ENCODE results near the gene LTC4S.
A peak's percentile ranks its signal among the peaks of the same experiment; 100 is the strongest.

Gene LTC4S

DNA sequence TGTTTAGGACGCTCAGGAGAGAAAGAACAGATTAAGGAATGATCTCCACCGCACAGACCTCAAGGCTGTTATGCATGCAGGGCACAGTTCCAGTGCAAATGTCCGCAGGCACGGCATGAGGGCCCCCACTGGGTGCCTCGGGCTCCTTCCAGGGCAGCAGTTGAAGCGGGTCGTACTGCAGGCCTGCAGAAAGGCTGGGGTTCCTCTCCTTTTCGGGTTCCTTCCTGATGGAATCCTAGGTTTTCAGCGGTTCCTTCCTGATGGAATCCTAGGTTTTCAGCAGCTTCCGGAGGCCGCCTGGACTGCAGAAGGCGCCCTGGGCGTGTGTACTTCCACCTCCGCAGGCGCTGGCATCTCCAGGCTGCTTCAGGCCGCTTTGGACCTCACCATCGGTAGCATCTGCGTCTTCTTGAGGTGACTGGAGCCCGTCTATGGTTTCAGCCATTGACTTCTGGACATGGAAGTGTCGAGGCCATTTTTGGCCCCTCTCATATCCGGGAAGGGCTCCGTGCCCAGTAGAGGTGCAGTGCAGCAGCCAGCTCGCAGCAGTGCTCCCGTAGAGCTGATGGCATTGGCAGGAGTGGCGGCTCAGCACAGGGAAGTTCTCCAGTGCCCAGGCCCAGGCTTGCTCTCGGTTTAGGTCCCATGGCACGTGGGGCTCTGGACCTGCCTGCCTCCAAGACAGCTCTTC is 18.5 kb downstream of the LTC4S start:
- DNase-seq = no peak

DNA sequence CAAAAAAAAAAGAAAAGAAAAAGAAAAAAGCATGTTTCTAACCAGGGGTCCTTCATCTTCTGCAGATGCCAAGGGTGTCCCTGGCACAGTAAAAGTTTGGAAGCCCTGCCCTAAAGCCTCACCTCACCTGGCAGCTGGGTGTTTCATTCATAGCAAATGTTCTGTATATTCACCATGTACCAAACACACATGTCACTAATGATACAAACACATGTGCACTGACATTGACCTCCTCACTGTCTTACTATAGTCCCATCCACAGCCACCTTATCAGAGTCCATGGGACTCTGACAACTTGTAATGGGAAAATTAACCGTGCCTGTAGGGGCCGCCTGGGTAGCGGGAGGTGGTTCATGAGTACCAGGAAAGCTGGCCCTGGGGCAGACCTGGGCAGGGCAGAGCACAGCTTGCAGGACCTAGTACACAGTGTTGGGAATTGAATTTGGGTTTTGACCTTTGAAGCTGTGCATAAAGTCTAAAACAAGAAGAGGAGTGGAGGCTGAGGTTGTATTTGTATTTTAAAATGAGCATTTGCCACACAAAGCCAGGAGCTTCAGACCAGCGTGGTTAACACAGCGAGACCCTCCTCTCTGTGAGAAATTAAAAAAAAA is 19.3 kb downstream of the LTC4S start:
- DNase-seq = no peak

DNA sequence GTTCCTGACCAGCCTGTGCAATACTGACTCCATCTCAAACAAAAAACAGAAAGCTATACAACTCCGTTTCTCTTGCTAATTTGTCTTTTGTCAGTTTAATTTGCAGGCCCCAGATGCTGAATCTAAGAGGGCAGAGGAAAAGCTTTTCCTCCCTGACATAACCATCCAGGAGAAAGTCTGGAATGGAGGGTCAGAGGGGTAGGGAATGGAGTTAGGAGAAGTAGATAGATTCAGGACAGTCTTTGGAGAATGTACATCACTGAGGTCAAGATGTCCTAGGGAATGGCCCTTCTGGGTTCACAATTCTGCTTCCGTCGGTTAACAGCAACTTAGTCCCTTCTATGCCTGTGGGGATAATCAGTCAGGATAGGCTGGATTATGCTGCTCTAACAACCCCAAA is 20.3 kb downstream of the LTC4S start:
- no peak for DNase-seq

DNA sequence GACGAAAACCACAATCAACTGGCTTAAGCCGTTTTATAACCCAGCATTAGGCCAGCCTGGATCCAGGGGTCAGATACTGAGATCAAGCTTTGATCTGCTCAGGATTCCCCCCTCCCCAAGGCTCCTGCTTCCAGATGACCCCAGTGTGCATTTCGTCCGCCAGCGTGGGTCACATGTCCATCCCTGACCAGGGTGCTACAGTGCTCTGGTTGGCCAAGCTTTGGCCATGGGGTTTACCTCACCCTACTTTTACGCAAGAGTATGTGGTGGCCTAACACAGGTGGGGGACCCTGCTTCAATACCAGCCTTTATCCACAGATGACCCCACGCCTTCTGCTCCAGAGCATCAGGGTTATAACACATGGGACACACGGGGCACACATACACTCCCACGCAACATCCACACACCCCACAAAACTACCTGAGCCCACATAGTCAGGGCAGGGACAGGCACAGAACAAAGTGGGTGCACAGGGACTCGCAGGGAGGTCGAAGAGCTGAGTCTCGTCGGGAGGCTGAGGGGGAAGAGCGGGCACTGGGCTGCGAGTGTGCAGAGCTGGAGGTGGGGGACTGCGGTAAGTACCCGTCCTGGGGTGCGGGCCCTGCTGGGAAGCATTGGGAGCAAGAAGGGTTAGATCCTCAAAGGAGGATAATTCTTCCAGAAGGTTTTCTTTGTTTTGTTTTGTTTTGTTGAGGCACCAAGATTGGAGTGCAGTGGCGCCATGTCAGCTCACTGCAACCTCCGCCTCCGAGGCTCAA is 21.9 kb downstream of the LTC4S start:
- DNase-seq = no peak

DNA sequence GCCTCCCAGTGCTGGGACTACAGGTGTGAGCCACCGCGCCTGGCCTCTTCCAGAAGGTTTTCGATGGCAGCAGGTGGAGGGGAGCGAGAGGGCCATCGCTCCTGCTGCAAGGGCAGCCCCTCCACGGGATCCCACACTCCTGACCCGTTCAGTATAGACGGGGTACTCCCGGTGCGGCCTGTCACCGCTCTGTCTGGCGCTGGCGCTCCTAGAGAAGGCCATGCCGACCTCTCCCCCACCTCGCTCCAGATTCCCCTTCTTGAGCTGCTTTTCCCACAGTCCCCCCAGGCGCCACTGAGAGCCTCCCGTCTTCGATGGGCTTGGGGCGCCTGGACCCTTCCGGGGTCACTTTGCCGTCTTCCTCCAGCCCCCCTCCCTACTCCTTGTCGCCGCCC is 22.6 kb downstream of the LTC4S start:
- DNase-seq = no peak

DNA sequence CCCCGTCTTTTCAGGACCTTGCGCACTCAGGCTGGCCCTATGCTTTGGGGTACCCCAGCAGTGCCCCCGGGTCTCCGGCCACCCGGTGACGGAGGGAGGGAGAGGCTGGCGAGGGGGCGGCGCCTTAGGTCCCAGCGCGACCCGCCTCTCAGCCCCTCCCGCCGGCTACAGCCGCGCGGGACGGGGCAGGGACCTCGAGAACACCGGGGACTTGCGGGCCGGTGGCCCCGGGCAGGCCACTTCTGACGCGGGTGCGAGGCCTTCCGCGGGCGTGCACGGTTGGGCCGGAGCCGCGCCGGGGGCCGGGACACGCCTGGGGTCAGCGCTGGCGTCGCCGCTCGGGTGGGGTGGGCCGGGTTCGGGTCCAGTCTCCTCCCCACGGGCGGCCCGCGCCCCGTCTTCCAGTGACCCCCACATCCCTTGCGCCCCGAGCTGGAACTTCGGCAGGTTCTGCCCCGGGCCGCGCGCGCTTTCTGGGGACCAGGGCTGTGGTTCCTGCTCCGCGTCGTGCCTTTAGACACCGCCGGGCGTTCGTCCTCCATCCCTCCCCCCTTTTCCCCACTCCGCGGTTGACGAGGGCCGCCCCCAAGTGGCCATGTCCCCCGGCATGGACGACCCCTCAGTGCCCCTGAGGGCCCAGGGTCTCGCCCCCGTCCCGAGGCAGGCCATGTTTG is 23.1 kb downstream of the LTC4S start:
- DNase-seq = peak; percentile 52

DNA sequence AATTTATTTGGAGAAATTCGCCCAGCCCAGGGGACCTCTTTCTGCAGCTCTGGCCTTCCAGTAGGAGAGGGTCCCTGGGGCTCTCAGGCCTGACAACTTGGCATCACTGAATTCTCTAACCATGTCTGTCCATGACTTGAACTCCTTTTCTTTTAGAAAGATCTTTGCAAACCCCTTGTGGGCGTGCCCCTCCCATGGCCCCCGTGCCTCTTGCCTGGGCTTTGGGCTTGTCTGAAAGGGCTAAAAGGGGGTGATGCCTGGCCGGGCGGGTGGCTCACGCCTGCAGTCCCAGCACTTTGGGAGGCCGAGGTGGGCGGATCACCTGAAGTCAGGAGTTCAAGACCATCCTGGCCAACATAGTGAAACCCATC is 23.7 kb downstream of the LTC4S start:
- DNase-seq = no peak

DNA sequence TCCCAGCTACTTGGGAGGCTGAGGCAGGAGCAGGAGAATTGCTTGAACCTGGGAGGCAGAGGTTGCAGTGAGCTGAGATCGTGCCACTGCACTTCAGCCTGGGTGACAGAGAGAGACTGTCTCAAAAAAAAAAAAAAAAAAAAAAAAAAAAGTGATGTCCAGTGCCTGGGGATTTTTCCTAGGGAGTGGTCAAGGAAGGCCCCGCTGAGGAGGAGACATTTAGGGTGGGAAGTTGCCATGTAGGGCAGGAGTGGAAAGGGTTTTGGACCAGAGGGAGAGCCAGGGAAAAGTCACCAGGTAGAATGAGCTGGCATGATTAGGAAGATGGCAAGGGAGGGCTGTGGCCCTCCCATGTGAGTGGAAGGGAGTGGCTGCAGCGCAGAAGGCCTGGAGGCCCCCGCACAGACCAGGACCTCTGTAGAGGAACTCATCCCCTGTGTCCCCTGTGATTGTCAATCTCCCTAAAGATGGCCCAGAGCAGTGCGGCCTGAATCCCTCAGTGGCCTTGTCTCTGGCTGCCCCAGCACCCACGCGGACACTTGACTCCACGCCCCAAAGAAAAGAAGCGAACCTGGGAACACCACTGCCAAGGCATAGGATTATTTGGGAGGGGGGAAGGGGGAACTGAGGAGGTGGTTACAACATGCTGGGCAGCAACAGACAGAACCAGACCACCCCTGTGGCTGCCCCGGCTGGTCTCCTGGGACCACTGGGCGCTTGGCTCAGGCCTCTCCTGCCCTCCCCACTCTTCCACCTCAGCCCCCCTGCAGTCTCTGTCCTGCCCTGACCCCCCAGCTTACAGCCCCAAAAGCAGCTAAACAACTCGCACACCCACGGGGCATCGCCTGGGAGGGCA is 24.3 kb downstream of the LTC4S start:
- DNase-seq = no peak

DNA sequence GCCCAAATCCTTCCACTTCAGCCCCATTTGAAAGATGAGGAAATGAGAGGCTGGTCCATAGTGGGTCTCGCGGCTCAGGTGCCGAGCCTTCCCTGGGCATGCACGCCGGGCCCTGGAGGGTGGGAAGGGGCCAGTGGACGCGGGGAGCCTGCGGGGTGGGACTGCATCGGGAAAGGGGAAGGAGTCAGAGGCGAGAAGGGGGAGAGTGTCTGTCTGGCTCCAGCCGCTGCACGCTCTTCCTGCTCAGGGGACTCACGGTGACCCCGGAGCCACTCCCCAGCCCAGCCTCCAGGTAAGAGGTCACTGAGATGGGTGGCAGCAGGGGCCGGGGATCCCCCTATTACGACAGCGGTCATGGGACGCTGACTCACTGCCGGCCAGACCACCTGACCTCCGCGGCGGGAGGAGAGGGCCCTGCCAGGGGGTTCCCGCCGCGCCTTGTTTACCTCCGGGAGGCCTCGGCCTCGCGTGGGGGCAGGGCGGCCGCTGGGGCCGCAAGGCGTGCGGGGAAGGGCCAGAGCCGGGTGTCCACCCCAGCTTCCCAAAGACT is 25.0 kb downstream of the LTC4S start:
- peak; percentile 93 for DNase-seq

DNA sequence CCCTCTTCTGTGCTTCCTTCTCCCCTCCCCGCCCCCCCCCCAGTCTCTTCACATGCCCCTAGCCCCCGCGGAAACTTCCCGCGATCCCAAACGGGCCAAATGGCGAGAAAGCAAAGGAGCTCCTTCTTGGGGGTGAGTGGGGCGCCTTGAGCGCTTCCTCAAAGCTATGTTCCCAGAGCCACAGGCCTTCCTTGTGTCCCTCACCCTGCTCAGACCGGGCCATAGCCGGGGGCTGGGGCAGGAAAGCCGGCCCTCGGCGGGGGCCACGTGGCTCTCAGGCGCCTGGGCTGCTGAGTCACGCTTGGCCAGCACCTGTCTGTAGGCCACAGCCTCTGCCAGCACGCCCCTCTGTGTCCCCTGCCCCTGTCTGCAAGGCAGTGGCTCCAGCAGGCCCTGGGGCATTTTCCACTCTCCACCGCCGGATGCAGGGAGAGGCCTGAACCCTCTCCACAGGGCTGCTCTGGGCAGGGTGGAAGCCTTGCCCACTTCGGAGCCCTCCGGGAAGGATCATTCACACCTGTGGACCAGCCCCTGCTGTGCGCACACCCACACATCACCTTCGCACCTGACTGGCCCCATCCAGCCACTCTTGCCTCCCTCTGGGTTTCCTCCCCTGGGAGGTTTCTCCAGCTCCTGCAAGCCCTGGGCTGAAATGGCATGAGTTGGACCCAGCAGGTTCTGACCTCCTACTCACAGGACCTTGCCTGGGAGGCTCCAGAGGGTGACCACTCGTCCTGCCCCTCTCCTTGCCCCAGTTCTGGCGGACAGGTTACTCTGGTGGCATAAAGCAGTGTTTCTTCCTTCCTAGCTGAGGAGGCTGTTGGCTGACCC is 25.7 kb downstream of the LTC4S start:
- peak; percentile 66 for DNase-seq

DNA sequence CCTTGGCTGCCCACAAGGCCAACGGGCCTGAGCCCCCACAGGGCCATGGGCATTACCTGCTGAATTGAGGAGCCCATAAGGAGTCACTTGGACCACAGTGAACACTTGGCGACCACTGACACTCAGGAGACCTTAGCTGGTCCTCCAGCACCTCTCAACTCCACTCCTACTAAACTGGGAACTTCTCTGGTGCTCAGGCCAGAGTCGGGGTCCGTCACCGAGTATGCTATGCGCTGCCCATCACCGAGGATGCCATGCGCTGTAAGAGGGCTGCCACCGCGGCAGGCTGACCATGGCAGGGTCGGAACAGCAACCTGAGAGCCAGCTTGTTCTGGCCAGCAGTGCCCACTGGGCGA is 26.3 kb downstream of the LTC4S start:
- DNase-seq = no peak

DNA sequence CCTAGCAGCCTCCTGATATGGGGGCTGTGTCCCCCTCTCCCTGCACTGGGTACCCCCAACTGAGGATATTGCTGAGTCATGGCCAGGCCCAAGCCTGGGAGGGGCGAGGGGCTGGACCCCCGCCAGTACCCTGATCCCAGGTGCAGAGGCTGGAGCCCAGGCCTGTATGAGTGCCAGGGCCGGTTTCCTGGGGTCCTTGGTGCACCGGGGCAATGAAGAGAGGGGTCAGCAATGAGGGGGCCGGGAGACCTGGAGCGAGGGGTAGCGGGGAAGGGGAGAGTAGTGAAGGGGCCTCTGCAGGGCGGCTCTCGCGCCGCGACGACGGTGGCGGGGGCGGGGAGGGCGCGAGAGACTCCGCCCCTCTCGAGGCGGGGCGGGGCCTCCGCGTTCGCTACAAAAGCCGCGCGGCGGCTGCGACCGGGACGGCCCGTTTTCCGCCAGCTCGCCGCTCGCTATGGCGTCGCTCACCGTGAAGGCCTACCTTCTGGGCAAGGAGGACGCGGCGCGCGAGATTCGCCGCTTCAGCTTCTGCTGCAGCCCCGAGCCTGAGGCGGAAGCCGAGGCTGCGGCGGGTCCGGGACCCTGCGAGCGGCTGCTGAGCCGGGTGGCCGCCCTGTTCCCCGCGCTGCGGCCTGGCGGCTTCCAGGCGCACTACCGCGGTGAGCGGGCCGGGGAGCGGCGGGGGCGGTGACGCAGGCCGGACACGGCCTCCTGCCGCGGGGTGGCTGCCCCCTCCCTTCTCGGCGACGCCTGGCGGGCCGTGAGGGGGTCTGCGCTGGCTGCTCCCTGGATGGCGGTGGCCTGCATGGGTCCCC is 26.9 kb downstream of the LTC4S start, which contains the start of gene SQSTM1:
TSS of gene SQSTM1 (plus strand) at position 423 of the 815 bp plus-strand sequence. CDS start at position 455, 32 bp downstream.
- peak; percentile 88 for DNase-seq

DNA sequence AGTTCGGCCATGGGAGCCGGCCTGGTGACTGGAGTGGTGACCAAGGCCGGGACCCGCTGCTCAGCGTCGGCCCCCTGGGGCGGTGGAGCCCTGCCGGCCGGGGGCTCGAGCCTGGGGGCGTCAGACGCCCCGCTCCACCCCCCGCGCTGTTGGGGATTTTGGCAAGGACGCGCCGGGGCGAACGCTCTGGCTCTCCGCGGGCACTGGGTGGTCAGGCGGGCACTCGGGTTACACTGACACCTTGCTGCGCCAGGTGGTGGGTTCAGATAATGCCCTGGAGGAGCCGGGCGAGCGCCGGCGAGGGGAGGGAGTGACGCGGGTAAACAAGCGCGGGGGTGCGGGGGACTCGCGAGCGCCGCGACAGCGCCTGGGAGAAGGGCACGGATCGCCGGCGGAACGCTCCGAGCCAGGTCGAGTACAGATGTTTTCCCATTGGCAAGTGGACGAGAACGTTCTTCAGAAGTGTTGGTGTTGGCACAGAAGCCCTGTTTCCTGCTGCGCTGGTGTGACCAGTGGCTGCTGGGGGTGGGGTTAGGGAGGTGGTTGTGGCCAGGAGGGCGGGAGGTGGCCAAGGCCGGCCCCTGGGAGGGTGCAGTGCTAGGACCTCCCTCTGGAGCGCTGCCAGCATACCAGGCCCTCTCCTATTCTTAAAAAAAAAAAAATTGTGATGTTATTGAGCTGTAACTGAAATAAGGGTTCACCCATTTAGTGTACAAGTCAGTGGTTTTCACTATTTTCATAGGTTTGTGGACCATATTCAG is 27.7 kb downstream of the LTC4S start:
- peak; percentile 98 for DNase-seq

DNA sequence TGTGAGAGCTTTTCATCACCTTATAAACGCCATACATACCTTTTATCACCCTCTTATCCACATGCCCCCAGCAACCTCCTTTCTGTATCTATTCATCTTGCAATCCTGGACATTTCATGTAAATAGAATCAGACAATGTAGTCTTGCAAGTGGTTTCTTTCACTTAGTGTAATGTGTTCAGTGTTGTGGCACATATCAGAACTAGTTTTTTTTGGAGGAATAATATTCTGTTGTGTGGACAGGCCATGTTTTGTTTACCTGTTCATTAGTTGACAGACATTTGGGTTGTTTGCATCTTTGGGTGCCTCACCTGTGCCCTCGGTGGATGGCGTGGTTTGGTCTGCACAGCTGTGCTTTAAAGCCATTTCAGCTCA is 28.3 kb downstream of the LTC4S start:
- DNase-seq = no peak

DNA sequence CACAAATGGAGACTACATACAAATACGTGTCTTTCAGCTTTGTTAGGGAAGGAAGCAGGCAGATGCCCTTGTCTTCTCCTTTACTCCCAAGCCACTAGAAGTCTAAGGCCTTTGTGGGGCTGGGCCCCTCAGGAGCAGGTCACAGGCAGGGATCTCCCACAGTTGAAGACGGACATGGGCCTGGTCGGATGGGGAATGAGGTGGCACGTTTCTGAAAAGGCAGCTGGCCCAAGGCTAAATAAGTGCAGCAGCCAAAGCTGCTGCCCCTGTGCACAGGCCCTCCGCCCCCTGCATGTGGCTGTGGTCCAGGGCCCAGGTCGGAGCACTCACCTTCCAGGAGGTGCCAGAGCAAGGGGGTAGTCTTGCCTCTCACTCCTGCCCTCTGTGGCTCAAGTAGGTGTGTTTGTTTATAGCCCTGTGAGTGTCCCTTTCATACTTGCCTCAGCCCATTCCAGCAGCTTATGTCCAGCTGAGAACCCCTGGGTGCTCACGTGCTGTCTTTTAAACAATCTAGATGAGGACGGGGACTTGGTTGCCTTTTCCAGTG is 28.7 kb downstream of the LTC4S start:
- DNase-seq = no peak

DNA sequence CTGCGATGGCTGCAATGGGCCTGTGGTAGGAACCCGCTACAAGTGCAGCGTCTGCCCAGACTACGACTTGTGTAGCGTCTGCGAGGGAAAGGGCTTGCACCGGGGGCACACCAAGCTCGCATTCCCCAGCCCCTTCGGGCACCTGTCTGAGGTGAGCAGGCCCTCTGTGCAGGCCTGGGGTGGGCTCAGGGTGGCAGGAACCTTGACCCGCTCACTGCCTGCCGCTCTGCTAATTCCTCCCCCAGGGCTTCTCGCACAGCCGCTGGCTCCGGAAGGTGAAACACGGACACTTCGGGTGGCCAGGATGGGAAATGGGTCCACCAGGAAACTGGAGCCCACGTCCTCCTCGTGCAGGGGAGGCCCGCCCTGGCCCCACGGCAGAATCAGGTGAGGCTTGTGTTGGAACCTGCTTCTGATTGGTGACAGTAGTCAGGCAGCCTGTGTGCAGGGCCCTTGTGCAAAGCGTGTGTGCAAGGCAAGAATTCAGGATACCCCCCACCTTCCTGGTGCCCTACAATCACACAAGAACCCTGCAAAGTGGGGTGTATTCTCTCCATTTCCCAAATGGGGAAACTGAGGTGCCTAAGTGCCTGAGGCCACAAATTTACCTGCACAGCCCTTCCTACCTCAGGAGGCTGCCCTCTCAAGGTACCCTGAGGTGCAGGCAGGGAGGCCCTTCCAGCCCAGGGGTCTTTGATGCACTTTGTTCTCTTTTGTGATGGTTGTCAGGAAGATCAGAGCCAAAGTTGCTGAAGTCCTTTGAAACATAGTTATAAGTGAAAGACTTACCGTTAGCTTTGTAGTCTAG is 30.4 kb downstream of the LTC4S start:
- DNase-seq = no peak

DNA sequence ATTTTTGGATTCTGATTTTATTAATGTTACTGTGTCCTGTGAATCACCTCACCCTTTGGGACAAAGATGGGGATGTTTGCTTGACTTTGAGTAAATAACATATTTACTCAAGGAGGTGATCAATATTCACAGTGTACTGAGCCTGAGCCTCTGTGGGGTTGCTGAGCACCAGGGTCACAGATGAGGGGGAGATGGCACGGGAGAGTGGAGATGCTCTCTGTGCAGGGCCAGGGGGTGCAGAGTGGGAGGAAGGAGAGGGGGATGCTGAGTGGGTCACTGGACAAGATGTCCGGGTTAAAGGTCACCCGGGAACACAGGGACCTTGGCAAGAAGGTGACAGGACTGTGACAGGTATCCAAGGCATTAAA is 30.9 kb downstream of the LTC4S start:
- DNase-seq = no peak

DNA sequence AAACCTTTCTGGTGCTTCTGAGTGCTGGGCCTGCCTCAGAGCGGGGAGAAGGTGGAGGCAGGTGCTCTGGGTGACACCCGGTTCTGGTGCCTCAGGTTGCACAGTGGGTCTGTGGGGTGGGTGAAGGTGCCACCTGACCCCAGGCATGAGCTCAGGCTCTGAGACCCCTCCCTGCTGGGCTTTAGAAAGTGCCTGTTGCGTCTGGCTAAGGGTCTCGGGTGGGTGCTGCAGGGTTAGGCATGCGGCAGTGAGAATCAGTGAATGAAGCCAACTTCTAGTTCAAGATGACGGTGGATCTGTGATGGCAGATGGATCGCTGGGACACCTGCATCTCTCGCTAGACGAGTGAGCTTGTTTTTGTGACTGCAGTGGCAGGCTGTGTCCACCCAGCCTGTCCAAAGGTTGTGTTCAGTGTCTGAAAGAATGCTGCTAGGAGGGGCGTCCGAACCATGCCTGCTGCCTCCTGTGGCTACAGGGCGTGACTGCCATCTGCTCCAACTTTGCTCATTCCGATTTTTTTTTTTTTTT is 31.9 kb downstream of the LTC4S start:
- no peak for DNase-seq

Data from hematopoietic multipotent progenitor cell treated with erythropoietin and hydrocortisone succinate and interleukin-3 and kit ligand, for 4 days (in vitro differentiated cells).